Activated CD4-positive, alpha-beta T cell treated with anti-CD3 and anti-CD28 coated beads, Interleukin-2, amount 50 U/mL, for 4 hours (primary cell): ENCODE data around the gene RTKN2.

Source experiments
- DNase-seq, 2 experiments: peaks; one replicate each; pipeline ENCODE4 v3.0.0-alpha.2; 2020

Gene RTKN2

GRCh38 chr10:62166331-62167131 lies 102.1 kb downstream of the RTKN2 start:
- no peak for DNase-seq

- DNase-seq = no peak
Observed at GRCh38 chr10:62165803-62166202, 102.8 kb downstream of the RTKN2 start.

GRCh38 chr10:62163024-62163423 lies 105.6 kb downstream of the RTKN2 start:
- DNase-seq = no peak

- no peak for DNase-seq
Observed at GRCh38 chr10:62162261-62162981, 106.2 kb downstream of the RTKN2 start.

GRCh38 chr10:62159351-62159750 lies 109.3 kb downstream of the RTKN2 start:
- DNase-seq = no peak

GRCh38 chr10:62157601-62158000 lies 111.0 kb downstream of the RTKN2 start:
- DNase-seq = no peak

- DNase-seq = no peak
Observed at GRCh38 chr10:62155054-62155680, 113.5 kb downstream of the RTKN2 start.

- DNase-seq = no peak
Observed at GRCh38 chr10:62154231-62154630, 114.4 kb downstream of the RTKN2 start.

- no peak for DNase-seq
Observed at GRCh38 chr10:62153191-62153590, 115.5 kb downstream of the RTKN2 start.

GRCh38 chr10:62149621-62150020 lies 119.0 kb downstream of the RTKN2 start:
- DNase-seq = no peak

- no peak for DNase-seq
Observed at GRCh38 chr10:62148155-62148554, 120.5 kb downstream of the RTKN2 start.

GRCh38 chr10:62147425-62147824 lies 121.2 kb downstream of the RTKN2 start:
- DNase-seq = no peak

GRCh38 chr10:62136931-62137330 lies 131.7 kb downstream of the RTKN2 start:
- DNase-seq = no peak

GRCh38 chr10:62133618-62134017 lies 135.0 kb downstream of the RTKN2 start:
- no peak for DNase-seq
